Endothelial cell (in vitro differentiated cells): ENCODE data around the gene ANXA2R. TPM values are rescaled to one million over a fixed set of nuclear protein-coding genes. Genes with fewer than 3 reads are reported as not detected.

Experiments used
- DNase-seq: peaks from one replicate; pipeline ENCODE4 v3.0.0; 2021; ENCODE audit warnings: low spot score
- H3K27ac Mint-ChIP-seq: one replicate; pipeline ENCODE4 v1.8.0; 2021; ENCODE audit warnings: mixed read lengths, inconsistent platforms; ENCODE audit not compliant: unreplicated experiment
- H3K27me3 Mint-ChIP-seq: one replicate; pipeline ENCODE4 v1.8.0; 2021; ENCODE audit warnings: mild to moderate bottlenecking, moderate library complexity, mixed read lengths, inconsistent platforms; ENCODE audit not compliant: unreplicated experiment
- H3K36me3 Mint-ChIP-seq: one replicate; pipeline ENCODE4 v1.8.0; 2021; ENCODE audit warnings: mild to moderate bottlenecking, low read depth, mixed read lengths, inconsistent platforms; ENCODE audit not compliant: unreplicated experiment
- H3K4me1 Mint-ChIP-seq: one replicate; pipeline ENCODE4 v1.8.0; 2021; ENCODE audit warnings: mild to moderate bottlenecking, mixed read lengths, inconsistent platforms; ENCODE audit not compliant: unreplicated experiment
- H3K4me3 Mint-ChIP-seq: one replicate; pipeline ENCODE4 v1.8.0; 2021; ENCODE audit warnings: mild to moderate bottlenecking, mixed read lengths, inconsistent platforms; ENCODE audit not compliant: unreplicated experiment
- H3K9me3 Mint-ChIP-seq: one replicate; pipeline ENCODE4 v1.8.0; 2021; ENCODE audit warnings: mixed read lengths, inconsistent platforms; ENCODE audit not compliant: unreplicated experiment
- CTCF ChIP-seq: fragments of 200-600 bp; sonication (generic); IDR thresholded peaks from one replicate; pipeline ENCODE4 v1.5.0; 2021; ENCODE audit warnings: antibody characterized with exemption; ENCODE audit not compliant: unreplicated experiment
- total RNA-seq: library from RNA; stranded (reverse); fragmentation: NEBNext Ultra II Directional; extraction: Animal tissue kit (Norgen Biotek cat#: 25700); gene quantifications from one replicate; pipeline ENCODE4 v1.2.1, GENCODE V29; 2021; ENCODE audit not compliant: unreplicated experiment

ANXA2R gene
- total RNA-seq, 1 donor from 2014 or later, result 1.1 TPM

- Mint-ChIP-seq H3K4me3 (peak overlapping the region; percentile 89), H3K4me1 (peaks cover 15% of the 10 kb centered on the region), H3K9me3 (no peaks in the 10 kb centered on the region), H3K27ac (peak overlapping the region; percentile 94), H3K36me3 (no peaks in the 10 kb centered on the region), H3K27me3 (peaks cover 13% of the 10 kb centered on the region)
- peak; percentile 80 for DNase-seq
- TF ChIP-seq CTCF, result no peak
Observed at GRCh38 chr5:43007246-43007910, 32.7 kb downstream of the ANXA2R start.

DNA sequence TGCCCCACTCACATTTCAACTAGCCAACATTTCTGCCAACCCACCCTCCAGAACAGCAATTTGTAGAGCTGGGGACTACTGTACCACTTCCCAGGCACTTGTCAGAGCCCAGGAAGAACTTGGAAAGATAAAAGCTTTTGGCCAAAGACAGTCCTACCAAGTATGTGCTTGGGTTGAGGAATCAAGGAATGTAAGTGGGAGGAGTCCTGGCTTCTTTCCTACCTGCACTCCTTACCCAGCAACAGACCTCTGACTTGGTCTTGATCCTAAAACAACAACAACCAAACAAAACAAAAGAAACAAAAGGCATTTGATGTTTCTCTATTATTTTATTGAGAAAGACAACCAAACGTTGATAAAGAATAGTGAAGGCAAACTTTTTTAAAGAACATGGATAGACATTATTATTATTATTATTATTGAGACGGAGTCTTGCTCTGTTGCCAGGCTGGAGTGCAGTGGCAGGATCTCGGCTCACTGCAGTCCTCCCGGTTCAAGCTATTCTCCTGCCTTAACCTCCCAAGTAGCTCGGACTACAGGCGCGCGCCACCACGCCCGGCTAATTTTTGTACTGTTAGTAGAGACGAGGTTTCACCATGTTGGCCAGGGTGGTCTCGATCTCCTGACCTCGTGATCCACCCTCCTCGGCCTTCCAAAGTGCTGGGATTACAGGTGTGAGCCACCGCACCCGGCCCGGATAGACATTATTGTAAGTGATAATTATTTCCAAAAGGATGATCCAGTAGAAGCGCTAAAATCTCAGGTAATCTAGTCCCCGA lies 33.5 kb downstream of the ANXA2R start:
- TF ChIP-seq CTCF, result no peak
- Mint-ChIP-seq H3K36me3 (no peaks in the 10 kb centered on the region), H3K27ac (peak overlapping the region; percentile 94), H3K27me3 (peaks cover 13% of the 10 kb centered on the region), H3K9me3 (no peaks in the 10 kb centered on the region), H3K4me1 (peaks cover 15% of the 10 kb centered on the region), H3K4me3 (peak overlapping the region; percentile 65)
- DNase-seq, result no peak

DNA sequence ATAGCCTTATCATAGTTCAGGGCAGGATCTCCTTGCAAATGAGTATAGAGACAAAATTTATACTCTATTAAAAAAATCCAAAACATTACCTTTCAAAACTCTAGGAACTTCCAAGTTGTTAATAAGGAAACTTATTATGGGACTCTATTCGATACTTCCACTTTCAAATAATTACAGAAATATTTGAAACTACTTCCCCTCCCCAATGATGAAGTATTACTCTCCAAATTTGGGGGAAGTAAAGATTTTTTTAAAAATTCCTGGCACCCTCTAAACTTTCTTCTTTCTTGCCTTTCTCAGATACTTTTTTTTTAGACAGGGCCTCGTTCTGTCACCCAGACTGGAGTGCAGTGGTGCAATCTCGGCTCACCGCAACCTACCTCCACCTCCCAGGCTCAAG lies 35.1 kb downstream of the ANXA2R start:
- H3K9me3 Mint-ChIP-seq, result no peaks in the 10 kb centered on the region
- no peak for DNase-seq
- peaks cover 4% of the 10 kb centered on the region for H3K27me3 Mint-ChIP-seq
- no peak for TF ChIP-seq CTCF
- H3K4me1 Mint-ChIP-seq, result peaks cover 16% of the 10 kb centered on the region
- H3K36me3 Mint-ChIP-seq, result no peaks in the 10 kb centered on the region
- no peak overlapping the region for H3K27ac Mint-ChIP-seq
- no peak overlapping the region for H3K4me3 Mint-ChIP-seq

GRCh38 chr5:43001748-43002147 lies 38.4 kb downstream of the ANXA2R start:
- no peaks in the 10 kb centered on the region for H3K9me3 Mint-ChIP-seq
- H3K4me3 Mint-ChIP-seq, result no peak overlapping the region
- H3K36me3 Mint-ChIP-seq, result no peaks in the 10 kb centered on the region
- DNase-seq, result no peak
- no peak overlapping the region for H3K27ac Mint-ChIP-seq
- no peak for TF ChIP-seq CTCF
- H3K27me3 Mint-ChIP-seq, result peaks cover 2% of the 10 kb centered on the region
- peaks cover 10% of the 10 kb centered on the region for H3K4me1 Mint-ChIP-seq

DNA sequence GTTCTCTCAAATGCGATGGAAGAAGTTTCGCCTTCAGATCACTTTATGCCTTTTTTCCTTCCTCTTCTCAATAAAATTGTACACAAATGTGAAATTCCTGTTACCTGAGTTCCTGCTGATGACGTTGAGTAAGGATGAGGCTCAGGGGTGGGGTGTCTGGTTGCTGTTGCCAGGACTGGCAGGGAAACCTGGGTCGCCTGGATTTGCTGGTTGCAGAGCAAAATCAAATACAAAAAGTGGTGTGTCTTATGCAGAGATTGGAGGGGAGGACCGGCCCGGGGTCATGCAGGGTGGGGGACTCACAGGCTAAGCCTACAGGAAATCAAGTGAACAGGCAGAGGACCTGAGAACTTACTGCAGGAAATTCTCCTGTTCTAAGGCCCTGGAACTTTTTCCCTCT lies 39.2 kb downstream of the ANXA2R start:
- Mint-ChIP-seq H3K36me3 (no peaks in the 10 kb centered on the region), H3K4me3 (peak overlapping the region; percentile 65), H3K27ac (peak overlapping the region; percentile 82), H3K27me3 (peaks cover 2% of the 10 kb centered on the region), H3K4me1 (peaks cover 10% of the 10 kb centered on the region), H3K9me3 (no peaks in the 10 kb centered on the region)
- DNase-seq, result no peak
- no peak for TF ChIP-seq CTCF
